Common myeloid progenitor, CD34-positive (primary cell): Measurements from ENCODE around the gene LPP.

Experiments
- CTCF ChIA-PET: fragments of 350-600 bp; sonication (Branson Sonifier 250); formaldehyde crosslinking; loops from one replicate; lab custom pipeline; 2021; ENCODE audit warnings: antibody characterized with exemption; lab: Charles Lee
- POLR2A ChIA-PET: fragments of 350-600 bp; sonication (Branson Sonifier 250); formaldehyde crosslinking; loops from one replicate; lab custom pipeline; 2021; ENCODE audit warnings: antibody characterized with exemption; lab: Charles Lee
- DNase-seq, 3 donors: peaks; one replicate each; pipeline versions ENCODE4 v3.0.0 to v3.0.0-alpha.2; 2013
- H3K27ac ChIP-seq, 2 experiments: 1 replicate in 1 of 2; 2 replicates in 1 of 2; pipeline ENCODE4 v1.7.0; 2013; ENCODE audit warnings: inconsistent platforms in 2 of 2, low read length in 2 of 2, mild to moderate bottlenecking in 2 of 2, low read depth in 1 of 2, moderate library complexity in 1 of 2; ENCODE audit not compliant: severe bottlenecking in 2 of 2, insufficient read depth in 1 of 2, poor library complexity in 1 of 2
- H3K27me3 ChIP-seq, 5 experiments: replicated peaks in 2 of 5; 1 replicate in 3 of 5; 2 replicates in 2 of 5; pipeline versions ENCODE4 v1.6.1 to v1.7.0; 2013; ENCODE audit warnings: low read length in 4 of 5, mild to moderate bottlenecking in 2 of 5, moderate library complexity in 2 of 5, inconsistent platforms in 1 of 5; ENCODE audit not compliant: insufficient read depth in 5 of 5, control insufficient read depth in 4 of 5
- H3K36me3 ChIP-seq, 4 experiments: 1 replicate in 2 of 4; 2 replicates in 2 of 4; pipeline versions ENCODE4 v1.6.1 to v1.7.0; 2013; ENCODE audit warnings: low read length in 3 of 4, control low read depth in 1 of 4, mild to moderate bottlenecking in 1 of 4; ENCODE audit not compliant: control insufficient read depth in 4 of 4, insufficient read depth in 4 of 4
- H3K4me1 ChIP-seq, 4 experiments: 1 replicate in 3 of 4; 2 replicates in 1 of 4; pipeline versions ENCODE4 v1.6.1 to v1.7.1; 2013; ENCODE audit warnings: low read length in 3 of 4, mild to moderate bottlenecking in 3 of 4, control low read depth in 1 of 4, inconsistent platforms in 1 of 4, moderate library complexity in 1 of 4; ENCODE audit not compliant: control insufficient read depth in 4 of 4, insufficient read depth in 4 of 4; ENCODE audit errors: control extremely low read depth in 1 of 4
- H3K4me3 ChIP-seq, 7 experiments: 1 replicate in 4 of 7; 2 replicates in 3 of 7; pipeline versions ENCODE4 v1.5.1 to v1.7.0; 2013; ENCODE audit warnings: mild to moderate bottlenecking in 7 of 7, low read length in 6 of 7, moderate library complexity in 6 of 7, inconsistent platforms in 2 of 7, low read depth in 2 of 7, control low read depth in 1 of 7; ENCODE audit not compliant: insufficient read depth in 4 of 7, control insufficient read depth in 1 of 7; ENCODE audit errors: extremely low read depth in 1 of 7
- H3K9me3 ChIP-seq, 5 experiments: 1 replicate in 4 of 5; 2 replicates in 1 of 5; pipeline versions ENCODE4 v1.6.1 to v1.7.1; 2013; ENCODE audit warnings: low read length in 4 of 5, mild to moderate bottlenecking in 2 of 5, inconsistent platforms in 1 of 5, low read depth in 1 of 5, moderate library complexity in 1 of 5; ENCODE audit not compliant: control insufficient read depth in 4 of 5, insufficient read depth in 2 of 5; ENCODE audit errors: control extremely low read depth in 1 of 5
- WGBS: methylation state at CpG from one replicate; pipeline ENCODE4 v1.1.5; 2013; ENCODE audit not compliant: insufficient coverage; 5-methylcytosine and 5-hydroxymethylcytosine counted together

Gene LPP

GRCh38 chr3:188573956-188574355 lies 420.0 kb downstream of the LPP start:
- Histone ChIP-seq H3K27ac (no peak overlapping the region), H3K9me3 (peaks cover 0 to 2% (median 0%) of the 10 kb centered on the region in 5 experiments), H3K4me1 (peaks cover 0 to 21% (median under 1%) of the 10 kb centered on the region in 4 experiments), H3K4me3 (no peak overlapping the region), H3K27me3 (no peaks in the 10 kb centered on the region), H3K36me3 (no peaks in the 10 kb centered on the region)
- ChIA-PET POLR2A (interaction anchor here (0.6 kb wide), 2 partner anchors 10 to 1364 kb away, joined by 3 to 4 read pairs; no protein-coding TSS in a partner anchor), CTCF (interaction anchor here (0.9 to 2.5 kb wide), 4 partner anchors 11 to 836 kb away, joined by 3 to 11 read pairs (median 3); no protein-coding TSS in a partner anchor)
- 100% methylated on average over 1 of the region's 3 CpGs for WGBS
- no peak for DNase-seq

DNA sequence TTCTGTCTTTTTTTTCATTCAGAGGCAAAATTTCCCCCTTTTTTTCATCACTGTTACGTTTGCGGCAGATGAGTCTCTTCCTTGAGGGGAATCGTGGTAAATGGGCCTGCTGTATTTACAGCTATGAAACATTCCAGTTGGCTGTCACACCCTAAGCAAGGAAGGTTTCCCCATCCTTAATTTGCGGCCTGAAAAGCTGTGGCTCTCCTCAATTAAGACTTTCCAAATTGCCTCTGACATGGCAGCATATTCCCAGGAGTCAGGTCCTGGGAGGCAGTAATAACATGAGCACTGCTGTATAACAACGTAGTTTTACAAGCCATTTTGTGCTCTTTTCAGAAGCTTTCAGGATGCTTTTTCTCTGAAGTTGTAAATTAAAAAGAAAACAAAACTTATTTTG lies 420.9 kb downstream of the LPP start:
- POLR2A ChIA-PET = interaction anchor here (0.6 kb wide), 1 partner anchor 832 kb away, joined by 3 read pairs; no protein-coding TSS in a partner anchor

GRCh38 chr3:188575501-188575900 lies 421.5 kb downstream of the LPP start:
- Histone ChIP-seq H3K27ac (no peak overlapping the region), H3K4me1 (peaks cover 0 to 21% (median under 1%) of the 10 kb centered on the region in 4 experiments), H3K27me3 (no peaks in the 10 kb centered on the region), H3K36me3 (no peaks in the 10 kb centered on the region), H3K9me3 (peaks cover 0 to 2% (median 0%) of the 10 kb centered on the region in 5 experiments), H3K4me3 (no peak overlapping the region)
- DNase-seq = no peak
- ChIA-PET CTCF (interaction anchor here (2.5 kb wide), 1 partner anchor 9 kb away, joined by 11 read pairs; no protein-coding TSS in a partner anchor), POLR2A (no interaction called here)
- whole genome bisulfite sequencing = 100% methylated on average over 4 of the region's 6 CpGs

More for the DNA sequence above, 420.9 kb downstream of the LPP start:
- Histone ChIP-seq H3K36me3 (no peaks in the 10 kb centered on the region), H3K27me3 (no peaks in the 10 kb centered on the region), H3K27ac (no peak overlapping the region), H3K4me3 (no peak overlapping the region), H3K9me3 (peaks cover 0 to 2% (median 0%) of the 10 kb centered on the region in 5 experiments), H3K4me1 (peaks cover 0 to 21% (median under 1%) of the 10 kb centered on the region in 4 experiments)
- CTCF ChIA-PET = interaction anchor here (1.0 to 2.5 kb wide), 2 partner anchors 10 to 45 kb away, joined by 3 to 11 read pairs; no protein-coding TSS in a partner anchor
- no peak for DNase-seq
- 90% methylated on average over 5 of the region's 5 CpGs for WGBS

- Histone ChIP-seq H3K9me3 (peaks cover 0 to 2% (median 0%) of the 10 kb centered on the region in 5 experiments), H3K4me3 (no peak overlapping the region), H3K36me3 (no peaks in the 10 kb centered on the region), H3K27me3 (no peaks in the 10 kb centered on the region), H3K4me1 (peaks cover 0 to 21% (median under 1%) of the 10 kb centered on the region in 4 experiments), H3K27ac (no peak overlapping the region)
- CTCF ChIA-PET = no interaction called here
- WGBS = no CpG with 5 or more reads among the region's 3 CpGs
- no peak for DNase-seq
- POLR2A ChIA-PET = no interaction called here
Observed at GRCh38 chr3:188577539-188577938, 423.6 kb downstream of the LPP start.

- Histone ChIP-seq H3K36me3 (no peaks in the 10 kb centered on the region), H3K9me3 (peaks cover 0 to 2% (median 0%) of the 10 kb centered on the region in 5 experiments), H3K4me3 (no peak overlapping the region), H3K27ac (no peak overlapping the region), H3K27me3 (no peaks in the 10 kb centered on the region), H3K4me1 (peaks cover 4 to 21% (median 7%) of the 10 kb centered on the region in 4 experiments)
- peak in 2 of 3 donors; percentile 21 to 42 for DNase-seq
- WGBS = 63% methylated on average over 5 of the region's 6 CpGs
- ChIA-PET CTCF (interaction anchor here (0.5 kb wide), 1 partner anchor 59 kb away, joined by 3 read pairs; no protein-coding TSS in a partner anchor), POLR2A (no interaction called here)
Observed at GRCh38 chr3:188578576-188579363, 424.8 kb downstream of the LPP start.

- Histone ChIP-seq H3K27ac (no peak overlapping the region), H3K27me3 (no peaks in the 10 kb centered on the region), H3K9me3 (peaks cover 0 to 2% (median 0%) of the 10 kb centered on the region in 5 experiments), H3K4me1 (peaks cover 8 to 30% (median 18%) of the 10 kb centered on the region in 4 experiments), H3K36me3 (no peaks in the 10 kb centered on the region), H3K4me3 (no peak overlapping the region)
- WGBS = 80% methylated on average over 1 of the region's 1 CpG
- CTCF ChIA-PET = no interaction called here
- DNase-seq = no peak
- POLR2A ChIA-PET = no interaction called here
Observed at GRCh38 chr3:188580223-188580622, 426.3 kb downstream of the LPP start.

DNA sequence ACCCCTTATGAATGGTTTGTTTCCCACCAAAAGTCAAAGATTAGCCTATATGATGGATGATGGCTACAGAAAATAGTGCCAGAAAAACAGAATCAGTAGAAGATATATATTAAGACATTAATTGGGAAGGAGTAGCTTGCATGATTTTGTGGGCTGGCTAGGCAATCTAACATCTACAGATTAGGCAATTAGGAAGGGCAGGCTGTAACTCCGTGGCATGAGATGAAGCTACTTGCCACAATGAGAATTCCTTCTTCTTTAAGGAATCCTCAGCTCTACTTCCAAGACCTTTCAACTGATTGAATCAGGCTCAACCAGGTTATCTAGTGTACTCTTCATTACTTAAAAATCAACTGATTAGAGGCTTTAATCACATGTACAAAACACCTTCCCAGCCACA lies 426.7 kb downstream of the LPP start:
- WGBS = no CpG with 5 or more reads among the region's 1 CpG
- no peak for DNase-seq
- ChIA-PET POLR2A (no interaction called here), CTCF (no interaction called here)
- no peaks in the 10 kb centered on the region for H3K36me3 ChIP-seq
- no peak overlapping the region for H3K4me3 ChIP-seq
- no peaks in the 10 kb centered on the region for H3K27me3 ChIP-seq
- peaks cover 10 to 33% (median 20%) of the 10 kb centered on the region in 4 experiments for H3K4me1 ChIP-seq
- H3K9me3 ChIP-seq = peaks cover 0 to 1% (median 0%) of the 10 kb centered on the region in 5 experiments
- no peak overlapping the region for H3K27ac ChIP-seq
